HG02588 (cell line): Measurements from ENCODE around the gene STX2.
"Not testable (repeated sequence)": the region's sequence is repeated elsewhere in the genome, so short reads cannot be mapped to it uniquely, and the experiment has no call there.

Source experiments
- ATAC-seq: cut with Tn5 transposase; IDR thresholded peaks from one replicate; pipeline ENCODE4 v1.9.1; 2021; ENCODE audit warnings: mild to moderate bottlenecking, moderate library complexity; ENCODE audit not compliant: unreplicated experiment

Gene STX2

DNA sequence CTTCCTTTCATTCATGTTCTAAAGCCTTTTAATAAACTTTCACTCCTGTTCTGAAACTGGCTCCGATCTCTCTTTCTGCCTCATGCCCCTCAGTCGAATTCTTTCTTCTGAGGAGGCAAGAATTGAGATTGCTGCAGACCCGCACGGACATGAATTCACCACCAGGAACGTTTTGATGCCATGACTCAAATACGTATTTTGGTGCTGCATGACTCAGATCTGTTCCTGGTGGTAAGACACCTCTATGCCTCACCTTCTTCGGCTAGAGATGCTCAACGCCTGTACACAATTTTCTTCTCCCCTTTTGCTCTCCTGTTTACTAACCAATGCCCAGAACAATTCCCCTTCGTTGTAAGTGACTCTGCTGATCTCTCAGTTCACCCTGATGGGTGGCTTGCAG, 70.9 kb downstream of the STX2 start:
- no peak for ATAC-seq

DNA sequence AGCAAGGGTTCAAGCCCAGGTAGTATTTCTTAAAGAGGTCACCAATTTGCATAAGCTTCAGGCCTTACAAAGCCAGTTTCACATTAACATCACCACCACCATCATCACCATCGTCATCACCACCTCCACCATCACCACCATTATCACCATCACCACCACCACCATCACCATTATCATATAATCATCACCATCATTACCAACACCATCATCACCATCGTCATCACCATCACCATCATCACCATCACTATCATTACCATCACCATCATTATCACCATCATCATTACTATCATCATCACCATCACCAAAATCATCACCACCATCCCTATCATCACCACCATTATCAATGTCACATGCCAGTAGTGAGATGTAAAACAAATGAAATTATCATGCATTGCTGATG, 72.6 kb downstream of the STX2 start:
- no peak for ATAC-seq

DNA sequence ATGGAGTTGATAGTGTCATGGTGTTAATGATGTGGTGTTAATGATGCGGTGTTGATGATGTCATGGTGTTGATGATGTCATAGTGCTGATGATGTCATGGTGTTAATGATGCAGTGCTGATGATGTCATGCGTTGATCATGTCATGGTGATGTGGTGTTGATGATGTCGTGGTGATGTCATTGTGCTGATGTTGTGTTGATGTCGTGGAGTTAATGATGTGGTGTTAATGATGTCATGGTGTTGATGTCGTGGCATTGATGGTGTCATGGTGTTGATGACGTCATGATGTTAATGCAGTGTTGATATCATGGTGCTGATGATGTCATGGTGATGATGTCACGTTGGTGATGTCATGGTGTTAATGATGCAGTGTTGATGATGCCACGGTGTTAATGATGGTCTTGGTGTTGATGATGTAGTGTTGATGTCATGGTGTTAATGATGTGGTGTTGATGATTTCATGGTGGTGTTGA, 73.8 kb downstream of the STX2 start:
- ATAC-seq: no peak

DNA sequence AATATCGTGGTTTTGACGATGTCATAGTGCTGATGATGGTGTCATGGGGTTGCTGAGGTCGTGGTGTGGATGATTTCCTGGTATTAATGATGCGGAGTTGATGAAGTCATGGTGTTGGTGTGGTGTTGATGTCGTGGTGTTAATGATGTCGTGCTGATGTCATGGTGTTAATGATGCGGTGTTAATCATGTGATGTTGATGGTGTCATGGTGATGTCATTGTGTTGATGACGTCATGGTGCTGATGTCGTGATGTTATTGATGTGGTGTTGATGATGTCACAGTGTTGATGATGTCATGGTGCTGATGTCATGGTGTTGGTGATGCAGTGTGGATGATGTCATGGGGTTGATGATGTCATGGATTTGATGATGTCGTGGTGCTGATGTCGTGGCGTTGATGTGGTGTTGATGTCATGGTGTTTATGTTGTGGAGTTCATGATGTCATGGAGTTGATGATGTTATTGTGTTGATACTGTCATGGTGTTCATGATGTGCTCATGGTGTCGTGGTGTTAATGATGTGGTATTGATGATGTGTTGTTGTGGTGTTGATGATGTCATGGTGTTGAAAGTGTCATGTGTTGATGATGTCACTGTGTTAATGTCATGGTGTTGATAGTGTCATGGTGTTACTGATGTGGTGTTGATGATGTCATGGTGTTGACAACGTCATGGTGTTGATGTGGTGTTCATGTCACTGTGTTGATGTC, 74.4 kb downstream of the STX2 start:
- ATAC-seq: no peak

DNA sequence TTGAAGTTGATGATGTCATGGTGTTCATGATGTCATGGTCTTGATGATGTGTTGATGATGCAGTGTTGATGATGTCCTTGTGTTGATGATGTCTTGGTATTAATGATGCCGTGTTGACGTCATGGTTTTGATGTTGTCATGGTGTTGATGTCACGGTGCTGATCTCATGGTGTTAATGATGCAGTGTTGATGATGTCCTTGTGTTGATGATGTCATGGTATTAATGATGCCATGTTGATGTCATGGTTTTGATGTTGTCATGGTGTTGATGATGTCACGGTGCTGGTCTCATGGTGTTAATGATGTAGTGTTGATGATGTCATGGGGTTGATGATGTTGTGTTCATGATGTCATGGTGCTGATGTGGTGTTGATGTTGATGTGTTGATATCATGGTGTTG, 75.0 kb downstream of the STX2 start:
- ATAC-seq: no peak

DNA sequence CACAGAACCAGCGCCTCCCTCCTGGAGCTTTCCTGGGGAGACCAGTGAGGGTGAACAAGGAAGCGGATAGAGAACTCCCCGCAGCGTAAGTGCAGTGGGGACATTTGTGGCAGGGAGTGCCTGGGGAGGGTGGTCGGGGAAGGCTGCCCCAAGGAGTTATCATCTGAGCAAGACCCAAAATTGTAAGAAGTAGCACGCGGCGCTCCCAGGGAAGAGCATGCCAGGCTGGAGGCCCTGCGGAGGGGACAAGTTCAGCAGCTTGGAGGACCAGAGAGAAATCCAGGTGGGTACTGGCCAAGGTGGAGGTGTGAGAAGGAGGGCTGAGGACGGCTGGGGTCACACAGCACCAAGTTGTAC, 76.8 kb downstream of the STX2 start:
- ATAC-seq: no peak

DNA sequence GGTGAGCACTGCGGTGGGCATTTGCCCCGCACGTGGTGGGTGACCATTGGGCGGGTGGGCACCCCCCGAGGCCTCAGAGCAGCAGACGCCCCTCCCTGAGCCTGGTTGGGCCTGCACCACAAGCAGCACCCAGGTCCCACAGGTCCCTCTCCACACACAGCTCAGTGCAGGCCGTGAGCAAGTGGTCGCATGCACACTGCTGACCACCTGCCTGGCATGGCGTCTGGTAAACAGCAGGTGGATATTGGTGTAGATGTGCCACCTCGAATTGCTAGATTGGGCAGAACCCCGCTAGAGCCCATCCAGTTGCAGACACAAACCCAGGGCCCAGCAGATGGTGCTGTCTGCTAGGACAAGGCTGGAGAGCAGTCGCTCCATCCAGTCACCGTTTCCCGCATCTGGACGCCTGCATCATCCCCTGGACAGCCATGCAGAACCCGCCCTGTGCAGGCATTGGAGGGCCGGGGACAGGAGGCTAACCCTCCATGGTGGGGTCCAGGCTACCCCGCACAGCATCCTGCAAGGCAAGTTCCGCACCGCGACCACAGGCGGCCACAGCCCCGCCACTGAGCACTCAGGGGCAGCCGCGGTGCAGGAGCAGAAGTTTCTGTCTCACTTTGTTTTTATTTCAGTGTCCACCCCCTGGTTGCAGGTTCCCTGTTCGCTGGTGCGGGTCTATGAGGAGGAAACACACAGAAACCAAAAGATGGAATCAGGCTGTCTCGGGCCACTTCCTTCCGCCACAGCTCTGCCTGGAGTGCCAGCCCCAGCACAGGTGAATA, 77.3 kb downstream of the STX2 start:
- ATAC-seq: peak; percentile 38

DNA sequence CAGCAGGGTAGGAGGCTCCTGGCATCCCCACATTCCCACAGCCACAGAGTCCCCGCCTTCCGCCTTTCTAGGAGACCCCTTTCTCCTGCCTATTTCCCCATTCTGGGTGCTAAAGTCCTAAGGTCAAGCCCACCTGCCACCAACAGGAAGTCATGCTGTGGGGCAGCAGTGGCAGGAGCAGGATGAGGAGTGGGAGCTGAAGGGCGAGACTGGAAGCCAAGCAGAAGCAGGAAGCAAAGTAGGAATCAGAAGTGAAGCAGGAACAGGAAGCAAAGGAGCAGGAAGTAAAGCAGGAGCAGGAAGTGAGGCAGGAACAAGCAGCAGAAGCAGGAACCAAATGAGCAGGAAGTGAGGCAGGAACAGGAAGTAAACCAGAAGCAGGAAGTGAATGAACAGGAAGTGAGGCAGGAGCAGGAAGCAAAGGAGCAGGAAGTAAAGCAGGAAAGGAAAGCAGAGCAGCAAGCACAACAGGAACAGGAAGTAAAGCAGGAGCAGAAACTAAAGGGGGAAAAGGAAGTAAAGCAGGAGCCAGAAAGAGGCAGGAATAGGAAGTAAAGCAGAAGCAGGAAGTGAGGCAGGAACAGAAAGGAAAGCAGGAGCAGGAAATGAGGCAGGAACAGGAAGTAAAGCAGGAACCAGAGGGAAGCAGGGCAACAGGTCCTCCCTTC, 84.7 kb downstream of the STX2 start:
- no peak for ATAC-seq

DNA sequence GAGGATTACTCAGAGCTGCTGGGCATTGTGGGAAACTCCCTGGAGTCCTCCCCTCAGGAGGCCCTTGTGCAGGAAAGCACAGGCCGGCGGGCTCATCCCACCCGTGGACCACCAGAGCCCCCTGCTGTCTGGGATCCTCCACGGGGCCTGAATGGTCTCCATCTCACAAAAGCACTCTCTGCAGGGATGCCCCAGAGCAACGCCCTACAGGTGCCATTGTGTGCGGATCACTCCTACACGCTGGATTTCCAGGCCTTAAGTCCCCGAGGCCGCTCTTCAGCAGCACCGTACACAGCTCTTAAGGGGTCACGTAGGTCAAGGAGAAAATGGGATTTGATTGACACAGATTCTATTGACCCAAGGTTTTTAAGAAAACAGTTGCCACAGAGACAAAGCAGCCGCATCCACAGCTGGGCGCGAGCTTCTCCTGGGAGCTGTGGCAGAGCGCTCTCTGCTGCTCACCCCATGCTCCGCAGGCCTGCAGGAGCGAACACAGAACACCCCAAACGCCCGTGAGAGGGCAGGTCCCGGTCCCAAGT, 86.3 kb downstream of the STX2 start:
- ATAC-seq: no peak

DNA sequence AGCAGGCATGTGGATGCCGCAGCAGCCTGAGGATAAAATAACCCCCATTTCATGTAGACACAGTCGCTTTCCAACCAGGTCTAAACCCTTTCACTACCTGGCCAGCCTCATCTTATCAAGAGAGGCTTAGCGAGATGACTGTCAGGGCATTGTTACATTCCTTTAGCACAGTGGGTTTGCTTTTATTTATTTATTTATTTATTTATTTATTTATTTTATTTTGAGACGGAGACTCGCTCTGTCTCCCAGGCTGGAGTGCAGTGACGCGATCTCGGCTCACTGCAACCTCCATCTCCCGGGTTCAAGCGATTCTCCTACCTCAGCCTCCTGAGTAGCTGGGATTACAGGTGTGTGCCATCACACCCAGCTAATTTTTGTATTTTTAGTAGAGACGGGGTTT, 87.0 kb downstream of the STX2 start:
- ATAC-seq: not testable (repeated sequence)

DNA sequence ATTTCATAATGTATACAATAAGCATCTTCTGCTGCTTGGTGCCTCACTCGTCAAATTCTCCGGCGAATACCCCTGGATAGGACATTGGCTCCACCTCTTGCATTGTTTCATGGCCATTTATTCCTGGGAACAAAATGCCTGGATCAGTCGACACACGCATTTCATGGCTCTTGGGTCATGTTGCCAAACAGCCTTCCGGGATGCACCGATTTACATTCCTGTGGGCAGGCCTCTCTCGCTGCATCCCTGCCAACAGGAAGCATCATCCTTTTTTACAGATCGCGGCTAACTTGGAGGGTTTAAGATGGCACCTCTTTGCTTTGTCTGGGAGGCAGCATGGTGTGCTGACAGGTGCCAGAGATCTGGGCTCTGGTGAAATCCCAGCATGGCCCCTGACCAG, 90.3 kb downstream of the STX2 start:
- no peak for ATAC-seq

DNA sequence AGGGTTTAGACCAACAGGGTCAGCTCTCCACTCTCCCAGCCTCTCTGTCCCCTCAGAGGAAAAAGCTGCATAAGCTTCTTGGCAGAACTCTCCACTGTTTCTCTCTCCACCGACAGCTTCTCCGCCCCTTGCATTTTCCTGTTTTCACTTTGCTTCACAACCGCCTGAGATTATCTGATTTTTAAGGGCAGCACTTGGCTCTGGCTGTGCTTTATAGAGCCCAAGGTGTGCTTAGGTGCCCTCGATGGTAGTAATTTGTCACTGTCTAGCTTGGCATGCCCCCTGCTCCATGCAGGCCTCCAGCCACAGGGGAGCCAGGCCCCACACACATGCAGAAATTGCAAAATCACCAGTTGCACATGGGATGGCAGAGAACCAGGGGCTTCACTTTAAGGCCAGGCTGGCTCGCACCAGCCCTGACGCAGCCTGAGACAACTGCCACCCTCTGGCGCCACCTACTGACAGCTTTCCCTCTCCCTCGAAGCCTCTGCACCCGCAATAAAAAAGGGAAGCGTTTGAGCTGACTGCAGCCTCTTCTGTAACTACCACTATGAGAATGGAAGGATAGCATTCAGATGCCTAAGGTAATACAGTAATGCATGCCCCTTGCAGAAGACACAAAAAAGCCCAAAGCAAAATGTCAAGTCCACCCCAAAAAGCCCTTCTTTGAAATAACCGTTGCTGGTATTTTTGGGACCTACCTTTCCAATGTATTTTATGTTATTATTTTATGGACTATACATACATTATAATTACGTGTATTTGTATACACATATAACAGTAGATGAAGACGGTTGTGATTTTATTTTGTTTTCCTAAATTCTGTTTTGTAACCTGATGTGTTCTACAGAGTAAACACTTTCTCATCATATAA, 90.9 kb downstream of the STX2 start:
- ATAC-seq: peak; percentile 80

DNA sequence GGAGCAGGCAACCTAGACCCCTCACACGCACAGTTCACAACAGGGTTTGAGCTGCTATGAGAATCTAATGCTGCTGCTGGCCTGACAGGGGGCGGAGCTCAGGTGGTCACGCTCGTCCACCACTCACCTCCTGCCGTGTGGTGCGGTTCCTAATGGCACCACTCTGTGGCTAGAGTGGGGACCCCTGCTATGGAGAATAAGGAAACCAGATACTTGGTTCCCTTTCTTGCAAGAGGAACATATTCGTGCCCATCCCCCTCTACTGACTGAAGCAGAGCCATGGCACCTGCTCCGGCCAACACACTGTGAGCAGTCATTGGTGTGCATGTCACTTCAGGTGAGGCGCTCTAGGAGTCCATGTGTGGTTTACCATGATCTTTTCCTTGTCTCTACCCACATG, 92.5 kb downstream of the STX2 start:
- no peak for ATAC-seq

DNA sequence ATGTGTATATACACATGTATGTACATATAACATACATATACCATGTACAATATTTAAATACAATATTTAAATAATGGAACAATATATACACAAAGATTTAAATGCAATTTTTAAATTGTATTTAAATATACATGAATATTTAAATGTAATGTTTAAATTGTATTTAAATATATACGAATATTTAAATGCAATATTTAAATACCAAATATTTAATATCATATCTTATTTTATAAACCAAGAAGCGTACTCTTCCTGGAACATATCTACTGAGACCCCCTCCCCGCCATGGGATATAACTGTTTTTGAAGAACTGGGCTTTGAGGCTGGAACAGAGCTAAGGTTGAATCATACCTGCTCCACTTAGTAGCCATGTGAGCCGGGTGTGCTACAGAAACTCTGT, 93.1 kb downstream of the STX2 start:
- no peak for ATAC-seq

DNA sequence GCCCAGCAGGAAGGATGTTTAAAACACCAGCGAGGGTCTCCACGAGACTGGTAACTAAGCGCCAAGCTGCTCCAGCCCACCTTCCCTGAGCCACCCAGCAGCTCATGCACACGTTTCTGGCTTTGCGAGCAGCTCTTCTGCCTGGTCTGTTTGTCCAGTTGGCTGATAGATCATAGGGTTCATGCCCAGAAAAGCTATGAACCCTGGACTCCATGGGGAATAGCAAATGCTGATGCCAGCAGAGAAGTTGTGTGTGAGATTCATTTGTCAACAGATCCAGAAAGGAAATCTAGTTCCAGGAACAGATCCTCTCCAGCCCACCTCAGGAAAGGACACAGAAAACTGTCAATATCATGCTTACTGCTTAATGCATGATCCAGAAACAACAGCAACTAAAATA, 94.8 kb downstream of the STX2 start:
- no peak for ATAC-seq

DNA sequence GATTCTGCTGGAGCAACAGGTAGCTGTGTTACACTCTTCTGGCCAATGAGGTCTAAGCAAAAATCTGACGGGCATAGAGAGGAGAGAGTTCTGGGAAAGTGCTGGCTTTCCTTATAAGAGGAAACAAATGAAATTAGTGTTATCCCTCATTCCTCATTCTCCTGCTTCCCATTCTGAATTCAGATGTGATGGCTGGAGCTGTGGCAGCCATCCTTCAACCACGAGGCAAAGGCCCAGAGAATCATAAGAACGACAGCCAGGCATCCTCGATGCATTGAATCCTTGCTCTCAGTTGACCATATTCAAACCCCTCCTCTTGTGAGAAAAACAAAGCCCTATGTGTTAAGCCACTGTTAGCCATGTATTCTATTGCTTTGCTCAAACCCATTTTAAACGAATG, 95.4 kb downstream of the STX2 start:
- ATAC-seq: no peak

DNA sequence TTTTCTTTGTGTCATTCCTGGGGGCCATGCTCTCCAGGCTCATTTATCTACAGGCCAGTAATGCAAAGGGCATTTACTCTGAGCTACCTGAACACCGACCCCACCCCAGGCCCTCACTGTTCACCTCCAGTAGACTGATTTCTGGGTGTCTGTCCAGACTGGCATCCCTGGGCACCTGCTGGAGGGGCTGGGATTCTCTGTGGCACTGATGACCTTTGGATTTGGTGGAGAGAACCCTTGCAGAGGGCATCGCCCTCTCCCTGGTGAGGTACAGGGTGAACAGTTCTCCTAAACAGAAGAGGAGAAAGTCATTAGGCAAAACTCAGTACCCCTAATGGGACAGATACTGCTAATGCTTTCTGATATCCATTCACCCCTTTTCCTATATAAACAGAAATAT, 95.9 kb downstream of the STX2 start:
- no peak for ATAC-seq

DNA sequence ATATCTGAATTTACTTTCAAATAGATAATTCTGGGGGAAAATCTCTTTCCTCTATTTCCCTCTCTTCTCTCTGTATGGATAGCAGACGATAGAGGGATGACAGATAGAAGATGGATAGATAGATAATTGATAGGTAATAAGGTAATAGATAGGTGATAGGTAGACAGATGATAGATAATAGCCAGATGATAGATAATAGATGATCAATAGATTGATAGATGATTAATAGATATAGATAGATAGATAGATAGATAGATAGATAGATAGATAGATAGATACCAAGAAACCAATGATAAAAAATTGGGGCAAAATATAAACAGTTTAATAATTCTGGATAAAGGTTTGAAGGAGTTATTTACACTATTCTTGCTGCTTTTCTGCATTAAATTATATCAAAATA, 96.3 kb downstream of the STX2 start:
- no peak for ATAC-seq

DNA sequence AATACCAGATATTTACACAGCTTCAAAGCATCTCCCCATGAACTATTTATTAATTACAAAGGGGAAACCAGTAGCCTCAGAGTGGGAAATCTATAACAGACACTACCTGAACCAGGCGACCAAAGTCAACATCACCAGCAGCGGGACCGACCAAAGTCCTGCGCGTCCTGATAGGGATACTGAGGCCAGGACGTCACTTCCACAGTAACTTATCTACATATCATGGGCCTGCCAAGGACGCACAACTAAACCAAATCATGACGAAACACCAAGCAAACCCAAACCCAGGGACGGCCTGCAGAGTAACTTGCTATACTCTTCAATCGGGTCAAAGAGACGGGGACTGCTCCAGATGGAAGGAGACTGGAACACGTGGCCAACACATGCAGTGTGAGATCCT, 96.9 kb downstream of the STX2 start:
- ATAC-seq: no peak
